Measurements from ENCODE around the gene CYB561.

DNA sequence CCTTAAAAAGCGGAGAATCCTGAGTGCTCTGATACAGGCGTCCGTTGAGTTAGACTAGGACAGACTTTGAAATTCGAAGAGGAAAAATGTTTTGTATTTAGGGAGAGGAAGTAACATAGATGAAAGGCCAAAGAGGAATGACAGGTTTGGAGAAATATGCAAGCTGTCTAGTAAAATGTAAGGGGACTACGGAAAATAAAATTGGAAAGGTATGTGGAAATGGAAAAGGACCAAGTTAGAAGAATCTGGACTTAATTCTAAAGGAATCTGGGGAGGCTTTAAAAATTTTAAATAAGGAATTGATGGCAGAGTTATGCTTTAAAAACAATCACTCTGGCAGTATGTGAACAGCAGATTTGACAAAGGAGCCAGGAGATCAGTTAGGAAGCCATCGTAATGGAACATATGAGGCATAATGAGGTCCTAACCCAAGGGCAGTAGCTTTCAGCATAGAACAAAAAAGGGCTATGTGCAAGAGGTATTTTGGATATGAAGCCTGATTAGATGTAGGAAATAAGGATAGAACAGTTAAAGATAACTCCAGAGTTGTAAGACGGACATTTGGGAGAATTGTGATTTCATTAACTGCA is 38.3 kb downstream of the CYB561 start:
- no peak for TF ChIP-seq POLR2AphosphoS5 (IDR thresholded peaks at IDR 0.05; ENCODE audit: low read depth)
- TF ChIP-seq CTCF (conservative IDR thresholded peaks at IDR 0.05; ENCODE audit: low read depth in 2 of 2), result no peak
- no peak for TF ChIP-seq ZNF114 (CRISPR knock-in tag; IDR thresholded peaks at IDR 0.05)
- TF ChIP-seq EZH2phosphoT487 (IDR thresholded peaks at IDR 0.05; ENCODE audit: unreplicated experiment), result no peak
- TF ChIP-seq REST (IDR thresholded peaks at IDR 0.05; ENCODE audit: unreplicated experiment), result no peak

Data from GM23338 (cell line).